Astrocyte of the cerebellum (primary cell): ENCODE data around the gene MUC5B.

Source experiments
- DNase-seq: peaks from one replicate; pipeline ENCODE4 v3.0.0-alpha.2; 2011; ENCODE audit warnings: low read depth
- H3K4me3 ChIP-seq: 2 replicates; pipeline ENCODE4 v1.5.1; 2011; ENCODE audit warnings: mild to moderate bottlenecking, low read depth, low read length, moderate library complexity
- CTCF ChIP-seq: IDR thresholded peaks from 2 replicates; pipeline ENCODE4 v1.5.1; 2012; ENCODE audit warnings: low read length, low read depth, moderate library complexity, mild to moderate bottlenecking; ENCODE audit errors: missing control alignments
- in situ Hi-C: cut with HindIII; loops from 2 replicates; pipeline ENCODE4 v1.10.0; 2017; ENCODE audit warnings: low sequenced_read_pairs

MUC5B gene

GRCh38 chr11:1205121-1205986, 17.5 kb upstream of the MUC5B start:
- in situ Hi-C loops, result no loop called here
- no peak for DNase-seq
- no peak overlapping the region for H3K4me3 ChIP-seq
- no peak for TF ChIP-seq CTCF

GRCh38 chr11:1205987-1206331, 16.9 kb upstream of the MUC5B start:
- TF ChIP-seq CTCF, result no peak
- in situ Hi-C loops, result no loop called here
- DNase-seq, result no peak
- no peak overlapping the region for H3K4me3 ChIP-seq

- in situ Hi-C loops, result no loop called here
- no peak for DNase-seq
- no peak overlapping the region for H3K4me3 ChIP-seq
- no peak for TF ChIP-seq CTCF
Observed at GRCh38 chr11:1206391-1207271, 16.2 kb upstream of the MUC5B start.

- H3K4me3 ChIP-seq, result no peak overlapping the region
- TF ChIP-seq CTCF, result no peak
- in situ Hi-C loops, result no loop called here
- DNase-seq, result no peak
Observed at GRCh38 chr11:1207401-1208143, 15.3 kb upstream of the MUC5B start.

- in situ Hi-C loops, result no loop called here
- TF ChIP-seq CTCF, result no peak
Observed at GRCh38 chr11:1208144-1208393, 14.8 kb upstream of the MUC5B start.

GRCh38 chr11:1208394-1209261, 14.2 kb upstream of the MUC5B start:
- no peak for TF ChIP-seq CTCF
- in situ Hi-C loops, result no loop called here
- H3K4me3 ChIP-seq, result no peak overlapping the region
- DNase-seq, result no peak

More at GRCh38 chr11:1208144-1208393, 14.8 kb upstream of the MUC5B start:
- H3K4me3 ChIP-seq, result no peak overlapping the region
- DNase-seq, result no peak
